ENCODE measurements around the gene LPAR6. TPM values are rescaled to one million over a fixed set of nuclear protein-coding genes. Genes with fewer than 3 reads are reported as not detected.
A peak's percentile ranks its signal among the peaks of the same experiment; 100 is the strongest.
"Not testable (repeated sequence)": the region's sequence is repeated elsewhere in the genome, so short reads cannot be mapped to it uniquely, and the experiment has no call there.

LPAR6 gene
- polyA plus RNA-seq (2011; rRNA removed) (5.2 and 10.5 TPM in 2 replicates), polyA minus RNA-seq (2011; rRNA and poly(A)+ RNA removed) (1.1 and 2.7 TPM in 2 replicates)

GRCh38 chr13:48412881-48413351, at the start of gene LPAR6:
TSS of gene LPAR6 (minus strand) at chr13:48413113. CDS start at chr13:48412423, 690 bp downstream.
- no peak for DNase-seq (ENCODE audit: low read depth, low spot score)
- ChIA-PET CTCF (interaction anchor here (0.7 to 0.9 kb wide), 2 partner anchors 13 to 16 kb away, joined by 3 read pairs; no protein-coding TSS in a partner anchor), POLR2A (no interaction called here)
- TF ChIP-seq CTCF (IDR thresholded peaks at IDR 0.05; ENCODE audit: low read depth, low read length) = no peak
- no peaks in the 10 kb centered on the region for H3K27me3 ChIP-seq (ENCODE audit: control insufficient read depth, insufficient read depth, low read length)
- H3K27ac ChIP-seq (ENCODE audit: low read depth, low read length) = no peak within 1 kb of the TSS
- peak within 1 kb of the TSS; percentile 66 for H3K4me3 ChIP-seq (ENCODE audit: low read depth, low read length)
- H3K9me3 ChIP-seq (ENCODE audit: control insufficient read depth, insufficient read depth, low read length) = peaks cover 3% of the 10 kb centered on the region; the same call in 1 of the 2 replicates

GRCh38 chr13:48457578-48458242, 44.8 kb upstream of the LPAR6 start:
- Histone ChIP-seq H3K9me3 (ENCODE audit: control insufficient read depth, insufficient read depth, low read length) (no peaks in the 10 kb centered on the region; the same call in 1 of the 2 replicates), H3K27me3 (ENCODE audit: control insufficient read depth, insufficient read depth, low read length) (no peaks in the 10 kb centered on the region), H3K4me3 (ENCODE audit: low read depth, low read length) (no peak overlapping the region), H3K27ac (ENCODE audit: low read depth, low read length) (no peak overlapping the region)
- DNase-seq (ENCODE audit: low read depth, low spot score) = no peak
- ChIA-PET POLR2A (no interaction called here), CTCF (no interaction called here)
- no peak for TF ChIP-seq CTCF (IDR thresholded peaks at IDR 0.05; ENCODE audit: low read depth, low read length)

- POLR2A ChIA-PET = no interaction called here
Measured at GRCh38 chr13:48456546-48456945, 43.6 kb upstream of the LPAR6 start.

GRCh38 chr13:48451196-48451595, 38.3 kb upstream of the LPAR6 start:
- not testable (repeated sequence) for H3K4me3 ChIP-seq (ENCODE audit: low read depth, low read length); DNase-seq (ENCODE audit: low read depth, low spot score); H3K9me3 ChIP-seq (ENCODE audit: control insufficient read depth, insufficient read depth, low read length); H3K27me3 ChIP-seq (ENCODE audit: control insufficient read depth, insufficient read depth, low read length); H3K27ac ChIP-seq (ENCODE audit: low read depth, low read length)
- POLR2A ChIA-PET = interaction anchor here (0.8 kb wide), 1 partner anchor 29 kb away, joined by 4 read pairs; no protein-coding TSS in a partner anchor
- CTCF ChIA-PET = interaction anchor here (0.6 kb wide), 1 partner anchor 129 kb away, joined by 3 read pairs; no protein-coding TSS in a partner anchor

More at GRCh38 chr13:48456546-48456945, 43.6 kb upstream of the LPAR6 start:
- Histone ChIP-seq H3K4me3 (ENCODE audit: low read depth, low read length) (no peak overlapping the region), H3K27me3 (ENCODE audit: control insufficient read depth, insufficient read depth, low read length) (no peaks in the 10 kb centered on the region), H3K9me3 (ENCODE audit: control insufficient read depth, insufficient read depth, low read length) (no peaks in the 10 kb centered on the region; the same call in 1 of the 2 replicates), H3K27ac (ENCODE audit: low read depth, low read length) (no peak overlapping the region)
- no peak for DNase-seq (ENCODE audit: low read depth, low spot score)
- CTCF ChIA-PET = no interaction called here
- no peak for TF ChIP-seq CTCF (IDR thresholded peaks at IDR 0.05; ENCODE audit: low read depth, low read length)

GRCh38 chr13:48449656-48450055, 36.7 kb upstream of the LPAR6 start:
- TF ChIP-seq CTCF (IDR thresholded peaks at IDR 0.05; ENCODE audit: low read depth, low read length) = no peak
- no peak for DNase-seq (ENCODE audit: low read depth, low spot score)
- H3K27me3 ChIP-seq (ENCODE audit: control insufficient read depth, insufficient read depth, low read length) = no peaks in the 10 kb centered on the region
- ChIA-PET POLR2A (no interaction called here), CTCF (no interaction called here)
- no peak overlapping the region for H3K27ac ChIP-seq (ENCODE audit: low read depth, low read length)
- H3K9me3 ChIP-seq (ENCODE audit: control insufficient read depth, insufficient read depth, low read length) = no peaks in the 10 kb centered on the region
- H3K4me3 ChIP-seq (ENCODE audit: low read depth, low read length) = no peak overlapping the region
